Transverse colon (tissue), 3 donors: Measurements from ENCODE around the gene LCK.

ENCODE experiments used
- CTCF ChIP-seq, 5 experiments: fragments of 200-600 bp in 3 of 5; fragments of 450-650 bp in 2 of 5; sonication (generic) in 3 of 5; IDR thresholded peaks; 1 replicate in 2 of 5; 2 replicates in 3 of 5; pipeline ENCODE4 v1.5.1; 2016 to 2017; ENCODE audit warnings: antibody characterized with exemption in 5 of 5, inconsistent platforms in 3 of 5, mild to moderate bottlenecking in 2 of 5, moderate library complexity in 1 of 5
- EP300 ChIP-seq: sonication (generic); formaldehyde crosslinking; IDR thresholded peaks from one replicate; pipeline ENCODE4 v1.6.1; 2017; ENCODE audit warnings: antibody characterized with exemption, low read depth
- POLR2A ChIP-seq: fragments of 450-650 bp; IDR thresholded peaks from one replicate; pipeline ENCODE4 v1.6.1; 2016; ENCODE audit warnings: antibody characterized with exemption, mild to moderate bottlenecking, moderate library complexity

DNA sequence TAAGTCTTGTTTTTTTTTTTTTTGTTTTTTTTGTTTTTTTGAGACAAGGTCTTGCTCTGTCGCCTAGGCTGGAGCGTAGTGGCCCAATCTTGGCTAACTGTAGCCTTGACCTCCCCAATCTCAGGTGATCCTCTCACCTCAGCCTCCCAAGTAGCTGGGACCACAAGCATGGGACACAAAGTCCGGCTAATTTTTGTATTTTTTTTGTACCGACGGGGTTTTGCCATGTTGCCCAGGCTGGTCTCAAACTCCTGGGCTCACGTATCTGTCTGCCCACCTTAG, 6.1 kb downstream of the LCK start:
- no peak for TF ChIP-seq CTCF (IDR thresholded peaks at IDR 0.05)
- no peak for TF ChIP-seq POLR2A
- no peak for TF ChIP-seq EP300
